ENCODE measurements around the gene ARHGAP32. TPM values are rescaled to one million over a fixed set of nuclear protein-coding genes. Genes with fewer than 3 reads are reported as not detected.

ARHGAP32 gene
- total RNA-seq, 2 experiments from 2014 or later, result not detected

- intact Hi-C loops (cut with micrococcal nuclease; ENCODE audit: unreplicated experiment), result loop anchor here (1.0 to 10.0 kb wide), 4 partner anchors 72 to 799 kb away; no protein-coding TSS in a partner anchor
- H3K9me3 ChIP-seq (ENCODE audit: low read length), result no peaks in the 10 kb centered on the region
- no peaks in the 10 kb centered on the region for H3K4me1 ChIP-seq (ENCODE audit: insufficient read depth, low read length, poor library complexity, severe bottlenecking)
- POLR2A ChIA-PET, result interaction anchor here (0.5 kb wide), 1 partner anchor 784 kb away, joined by 4 read pairs; no protein-coding TSS in a partner anchor
- CTCF ChIA-PET (ENCODE audit: unreplicated experiment), result interaction anchor here (0.5 to 1.0 kb wide), 2 partner anchors 71 to 123 kb away, joined by 3 to 5 read pairs; no protein-coding TSS in a partner anchor
- BruUV-seq (replicated peaks), result no TSS peak
- no peaks in the 10 kb centered on the region for H3K79me2 ChIP-seq (ENCODE audit: insufficient read depth, low read depth, low read length)
- no peak overlapping the region for H3K4me2 ChIP-seq (ENCODE audit: low read length)
- H3K36me3 ChIP-seq (ENCODE audit: insufficient read depth, low read length), result no peaks in the 10 kb centered on the region
- H2AFZ ChIP-seq (ENCODE audit: low read length), result no peak overlapping the region
- no peak overlapping the region for H3K27ac ChIP-seq (ENCODE audit: low read depth, low read length, poor library complexity, severe bottlenecking)
- no peaks in the 10 kb centered on the region for H3K9me2 ChIP-seq (ENCODE audit: insufficient read depth, low read length)
- H4K20me1 ChIP-seq (ENCODE audit: insufficient read depth, low read length), result no peaks in the 10 kb centered on the region
- DNase-seq (ENCODE audit: low spot score), result peak; percentile 65
- TF ChIP-seq EZH2phosphoT487 (IDR thresholded peaks at IDR 0.05; ENCODE audit: borderline replicate concordance, low read depth, low read length), result no peak
- TF ChIP-seq CTCF (conservative IDR thresholded peaks at IDR 0.05; ENCODE audit: low read length), result peak; percentile 89
- H3K4me3 ChIP-seq (ENCODE audit: low read depth, low read length, poor library complexity, severe bottlenecking), result no peak overlapping the region
Observed at GRCh38 chr11:128956401-128957201, 235.5 kb downstream of the ARHGAP32 start.

GRCh38 chr11:128955636-128956035, 236.5 kb downstream of the ARHGAP32 start:
- Histone ChIP-seq H2AFZ (ENCODE audit: low read length) (no peak overlapping the region), H3K4me1 (ENCODE audit: insufficient read depth, low read length, poor library complexity, severe bottlenecking) (no peaks in the 10 kb centered on the region), H3K36me3 (ENCODE audit: insufficient read depth, low read length) (no peaks in the 10 kb centered on the region), H3K79me2 (ENCODE audit: insufficient read depth, low read depth, low read length) (no peaks in the 10 kb centered on the region), H4K20me1 (ENCODE audit: insufficient read depth, low read length) (no peaks in the 10 kb centered on the region), H3K27ac (ENCODE audit: low read depth, low read length, poor library complexity, severe bottlenecking) (no peak overlapping the region), H3K9me3 (ENCODE audit: low read length) (no peaks in the 10 kb centered on the region), H3K4me2 (ENCODE audit: low read length) (no peak overlapping the region), H3K9me2 (ENCODE audit: insufficient read depth, low read length) (no peaks in the 10 kb centered on the region), H3K4me3 (ENCODE audit: low read depth, low read length, poor library complexity, severe bottlenecking) (no peak overlapping the region)
- CTCF ChIA-PET (ENCODE audit: unreplicated experiment), result no interaction called here
- TF ChIP-seq CTCF (conservative IDR thresholded peaks at IDR 0.05; ENCODE audit: low read length) (no peak), EZH2phosphoT487 (IDR thresholded peaks at IDR 0.05; ENCODE audit: borderline replicate concordance, low read depth, low read length) (no peak)
- no TSS peak for BruUV-seq (replicated peaks)
- intact Hi-C loops (cut with micrococcal nuclease; ENCODE audit: unreplicated experiment), result loop anchor here (1.0 to 10.0 kb wide), 4 partner anchors 71 to 798 kb away; no protein-coding TSS in a partner anchor
- POLR2A ChIA-PET, result no interaction called here
- DNase-seq (ENCODE audit: low spot score), result no peak

- Histone ChIP-seq H3K4me3 (ENCODE audit: low read depth, low read length, poor library complexity, severe bottlenecking) (no peak overlapping the region), H3K9me3 (ENCODE audit: low read length) (no peaks in the 10 kb centered on the region), H2AFZ (ENCODE audit: low read length) (no peak overlapping the region), H3K79me2 (ENCODE audit: insufficient read depth, low read depth, low read length) (no peaks in the 10 kb centered on the region), H3K4me2 (ENCODE audit: low read length) (no peak overlapping the region), H3K4me1 (ENCODE audit: insufficient read depth, low read length, poor library complexity, severe bottlenecking) (no peaks in the 10 kb centered on the region), H3K27ac (ENCODE audit: low read depth, low read length, poor library complexity, severe bottlenecking) (no peak overlapping the region), H4K20me1 (ENCODE audit: insufficient read depth, low read length) (no peaks in the 10 kb centered on the region), H3K9me2 (ENCODE audit: insufficient read depth, low read length) (no peaks in the 10 kb centered on the region), H3K36me3 (ENCODE audit: insufficient read depth, low read length) (no peaks in the 10 kb centered on the region)
- BruUV-seq (replicated peaks), result no TSS peak
- DNase-seq (ENCODE audit: low spot score), result no peak
- intact Hi-C loops (cut with micrococcal nuclease; ENCODE audit: unreplicated experiment), result loop anchor here (10.0 kb wide), 1 partner anchor 318 kb away; no protein-coding TSS in a partner anchor
- TF ChIP-seq EZH2phosphoT487 (IDR thresholded peaks at IDR 0.05; ENCODE audit: borderline replicate concordance, low read depth, low read length) (no peak), CTCF (conservative IDR thresholded peaks at IDR 0.05; ENCODE audit: low read length) (no peak)
- ChIA-PET CTCF (ENCODE audit: unreplicated experiment) (no interaction called here), POLR2A (interaction anchor here (0.7 kb wide), 1 partner anchor 755 kb away, joined by 3 read pairs; no protein-coding TSS in a partner anchor)
Observed at GRCh38 chr11:128953151-128953550, 239.0 kb downstream of the ARHGAP32 start.
